ENCODE results near the gene USP17L18.
"Not testable (repeated sequence)": the region's sequence is repeated elsewhere in the genome, so short reads cannot be mapped to it uniquely, and the experiment has no call there.

The USP17L18 gene, protein sequence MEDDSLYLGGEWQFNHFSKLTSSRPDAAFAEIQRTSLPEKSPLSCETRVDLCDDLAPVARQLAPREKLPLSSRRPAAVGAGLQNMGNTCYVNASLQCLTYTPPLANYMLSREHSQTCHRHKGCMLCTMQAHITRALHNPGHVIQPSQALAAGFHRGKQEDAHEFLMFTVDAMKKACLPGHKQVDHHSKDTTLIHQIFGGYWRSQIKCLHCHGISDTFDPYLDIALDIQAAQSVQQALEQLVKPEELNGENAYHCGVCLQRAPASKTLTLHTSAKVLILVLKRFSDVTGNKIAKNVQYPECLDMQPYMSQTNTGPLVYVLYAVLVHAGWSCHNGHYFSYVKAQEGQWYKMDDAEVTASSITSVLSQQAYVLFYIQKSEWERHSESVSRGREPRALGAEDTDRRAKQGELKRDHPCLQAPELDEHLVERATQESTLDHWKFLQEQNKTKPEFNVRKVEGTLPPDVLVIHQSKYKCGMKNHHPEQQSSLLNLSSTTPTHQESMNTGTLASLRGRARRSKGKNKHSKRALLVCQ

DNA sequence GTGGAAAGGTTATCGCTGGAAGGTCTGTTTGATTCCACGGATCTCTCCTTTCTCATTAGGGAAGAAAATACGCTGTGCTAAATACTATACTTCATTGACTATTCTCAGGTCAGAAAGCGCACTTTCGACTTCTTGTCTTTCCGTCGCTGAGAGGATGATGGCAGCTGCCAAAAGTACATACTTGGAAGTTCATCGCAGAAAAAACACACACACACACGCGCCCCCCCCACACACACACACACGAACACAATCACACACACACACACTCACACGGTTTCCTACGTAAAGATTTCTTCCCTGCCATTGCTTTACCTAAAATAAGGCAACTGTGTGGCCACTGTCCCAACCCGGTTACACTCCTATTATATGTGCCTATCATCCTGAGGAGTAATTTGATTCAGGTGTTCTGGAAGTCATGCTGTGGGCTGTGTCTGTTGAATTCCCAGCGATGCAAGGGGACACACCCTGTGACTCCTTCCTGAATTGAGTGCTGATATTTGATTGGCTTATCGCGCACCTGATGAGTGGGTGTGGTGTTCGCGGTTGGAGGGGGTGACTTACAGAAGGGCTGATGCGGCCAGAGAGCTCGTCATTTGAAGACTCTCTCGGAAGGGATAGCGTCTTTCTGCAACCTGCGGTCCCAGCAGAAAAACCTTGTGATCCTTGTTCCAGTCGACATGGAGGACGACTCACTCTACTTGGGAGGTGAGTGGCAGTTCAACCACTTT, at the start of gene USP17L18:
Gene USP17L18, plus strand, starts transcription at position 678 of the 728 bp plus-strand sequence. Its CDS starts 0 bp downstream, at position 678.
- DNase-seq (ENCODE audit: low read depth), result not testable (repeated sequence)

DNA sequence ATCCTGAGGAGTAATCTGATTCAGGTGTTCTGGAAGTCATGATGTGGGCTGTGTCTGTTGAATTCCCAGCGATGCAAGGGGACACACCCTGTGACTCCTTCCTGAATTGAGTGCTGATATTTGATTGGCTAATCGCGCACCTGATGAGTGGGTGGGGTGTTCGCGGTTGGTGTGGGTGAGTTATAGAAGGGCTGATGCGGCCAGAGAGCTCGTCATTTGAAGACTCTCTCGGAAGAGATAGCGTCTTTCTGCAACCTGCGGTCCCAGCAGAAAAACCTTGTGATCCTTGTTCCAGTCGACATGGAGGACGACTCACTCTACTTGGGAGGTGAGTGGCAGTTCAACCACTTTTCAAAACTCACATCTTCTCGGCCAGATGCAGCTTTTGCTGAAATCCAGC, 38.1 kb upstream of the USP17L18 start, which contains the start of gene USP17L10:
Gene USP17L10, plus strand, starts transcription at position 301 of the 400 bp plus-strand sequence. Its CDS starts 0 bp downstream, at position 301.
- not testable (repeated sequence) for DNase-seq (ENCODE audit: low read depth)

DNA sequence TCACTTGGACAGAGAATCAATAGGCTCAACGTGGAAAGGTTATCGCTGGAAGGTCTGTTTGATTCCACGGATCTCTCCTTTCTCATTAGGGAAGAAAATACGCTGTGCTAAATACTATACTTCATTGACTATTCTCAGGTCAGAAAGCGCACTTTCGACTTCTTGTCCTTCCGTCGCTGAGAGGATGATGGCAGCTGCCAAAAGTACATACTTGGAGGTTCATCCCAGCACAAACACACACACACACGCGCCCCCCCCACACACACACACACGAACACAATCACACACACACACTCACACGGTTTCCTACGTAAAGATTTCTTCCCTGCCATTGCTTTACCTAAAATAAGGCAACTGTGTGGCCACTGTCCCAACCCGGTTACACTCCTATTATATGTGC, 33.7 kb upstream of the USP17L18 start:
- not testable (repeated sequence) for DNase-seq (ENCODE audit: low read depth)

DNA sequence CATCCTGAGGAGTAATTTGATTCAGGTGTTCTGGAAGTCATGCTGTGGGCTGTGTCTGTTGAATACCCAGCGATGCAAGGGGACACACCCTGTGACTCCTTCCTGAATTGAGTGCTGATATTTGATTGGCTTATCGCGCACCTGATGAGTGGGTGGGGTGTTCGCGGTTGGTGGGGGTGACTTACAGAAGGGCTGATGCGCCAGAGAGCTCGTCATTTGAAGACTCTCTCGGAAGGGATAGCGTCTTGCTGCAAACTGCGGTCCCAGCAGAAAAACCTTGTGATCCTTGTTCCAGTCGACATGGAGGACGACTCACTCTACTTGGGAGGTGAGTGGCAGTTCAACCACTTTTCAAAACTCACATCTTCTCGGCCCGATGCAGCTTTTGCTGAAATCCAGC, 33.3 kb upstream of the USP17L18 start, which contains the start of gene USP17L11:
Gene USP17L11, plus strand, starts transcription at position 301 of the 400 bp plus-strand sequence. Its CDS starts 0 bp downstream, at position 301.
- not testable (repeated sequence) for DNase-seq (ENCODE audit: low read depth)

DNA sequence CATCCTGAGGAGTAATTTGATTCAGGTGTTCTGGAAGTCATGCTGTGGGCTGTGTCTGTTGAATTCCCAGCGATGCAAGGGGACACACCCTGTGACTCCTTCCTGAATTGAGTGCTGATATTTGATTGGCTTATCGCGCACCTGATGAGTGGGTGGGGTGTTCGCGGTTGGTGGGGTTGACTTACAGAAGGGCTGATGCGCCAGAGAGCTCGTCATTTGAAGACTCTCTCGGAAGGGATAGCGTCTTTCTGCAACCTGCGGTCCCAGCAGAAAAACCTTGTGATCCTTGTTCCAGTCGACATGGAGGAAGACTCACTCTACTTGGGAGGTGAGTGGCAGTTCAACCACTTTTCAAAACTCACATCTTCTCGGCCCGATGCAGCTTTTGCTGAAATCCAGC, 28.6 kb upstream of the USP17L18 start, which contains the start of gene USP17L12:
Gene USP17L12, plus strand, starts transcription at position 301 of the 400 bp plus-strand sequence. Its CDS starts 0 bp downstream, at position 301.
- not testable (repeated sequence) for DNase-seq (ENCODE audit: low read depth)

DNA sequence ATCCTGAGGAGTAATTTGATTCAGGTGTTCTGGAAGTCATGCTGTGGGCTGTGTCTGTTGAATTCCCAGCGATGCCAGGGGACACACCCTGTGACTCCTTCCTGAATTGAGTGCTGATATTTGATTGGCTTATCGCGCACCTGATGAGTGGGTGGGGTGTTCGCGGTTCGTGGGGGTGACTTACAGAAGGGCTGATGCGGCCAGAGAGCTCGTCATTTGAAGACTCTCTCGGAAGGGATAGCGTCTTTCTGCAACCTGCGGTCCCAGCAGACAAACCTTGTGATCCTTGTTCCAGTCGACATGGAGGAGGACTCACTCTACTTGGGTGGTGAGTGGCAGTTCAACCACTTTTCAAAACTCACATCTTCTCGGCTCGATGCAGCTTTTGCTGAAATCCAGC, 23.8 kb upstream of the USP17L18 start, which contains the start of gene USP17L13:
Gene USP17L13, plus strand, starts transcription at position 301 of the 400 bp plus-strand sequence. Its CDS starts 0 bp downstream, at position 301.
- DNase-seq (ENCODE audit: low read depth), result not testable (repeated sequence)

DNA sequence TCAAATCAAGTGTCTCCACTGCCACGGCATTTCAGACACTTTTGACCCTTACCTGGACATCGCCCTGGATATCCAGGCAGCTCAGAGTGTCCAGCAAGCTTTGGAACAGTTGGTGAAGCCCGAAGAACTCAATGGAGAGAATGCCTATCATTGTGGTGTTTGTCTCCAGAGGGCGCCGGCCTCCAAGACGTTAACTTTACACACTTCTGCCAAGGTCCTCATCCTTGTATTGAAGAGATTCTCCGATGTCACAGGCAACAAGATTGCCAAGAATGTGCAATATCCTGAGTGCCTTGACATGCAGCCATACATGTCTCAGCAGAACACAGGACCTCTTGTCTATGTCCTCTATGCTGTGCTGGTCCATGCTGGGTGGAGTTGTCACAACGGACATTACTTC, 18.2 kb upstream of the USP17L18 start:
- not testable (repeated sequence) for DNase-seq (ENCODE audit: low read depth)

DNA sequence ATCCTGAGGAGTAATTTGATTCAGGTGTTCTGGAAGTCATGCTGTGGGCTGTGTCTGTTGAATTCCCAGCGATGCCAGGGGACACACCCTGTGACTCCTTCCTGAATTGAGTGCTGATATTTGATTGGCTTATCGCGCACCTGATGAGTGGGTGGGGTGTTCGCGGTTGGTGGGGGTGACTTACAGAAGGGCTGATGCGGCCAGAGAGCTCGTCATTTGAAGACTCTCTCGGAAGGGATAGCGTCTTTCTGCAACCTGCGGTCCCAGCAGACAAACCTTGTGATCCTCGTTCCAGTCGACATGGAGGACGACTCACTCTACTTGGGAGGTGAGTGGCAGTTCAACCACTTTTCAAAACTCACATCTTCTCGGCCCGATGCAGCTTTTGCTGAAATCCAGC, 14.3 kb upstream of the USP17L18 start, which contains the start of gene USP17L15:
Gene USP17L15, plus strand, starts transcription at position 301 of the 400 bp plus-strand sequence. Its CDS starts 0 bp downstream, at position 301.
- not testable (repeated sequence) for DNase-seq (ENCODE audit: low read depth)

DNA sequence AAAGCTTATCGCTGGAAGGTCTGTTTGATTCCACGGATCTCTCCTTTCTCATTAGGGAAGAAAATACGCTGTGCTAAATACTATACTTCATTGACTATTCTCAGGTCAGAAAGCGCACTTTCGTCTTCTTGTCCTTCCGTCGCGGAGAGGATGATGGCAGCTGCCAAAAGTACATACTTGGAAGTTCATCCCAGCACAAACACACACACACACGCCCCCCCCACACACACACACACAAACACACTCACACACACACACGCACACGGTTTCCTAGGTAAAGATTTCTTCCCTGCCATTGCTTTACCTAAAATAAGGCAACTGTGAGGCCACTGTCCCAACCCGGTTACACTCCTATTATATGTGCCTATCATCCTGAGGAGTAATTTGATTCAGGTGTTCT, 10.0 kb upstream of the USP17L18 start:
- DNase-seq (ENCODE audit: low read depth), result not testable (repeated sequence)

DNA sequence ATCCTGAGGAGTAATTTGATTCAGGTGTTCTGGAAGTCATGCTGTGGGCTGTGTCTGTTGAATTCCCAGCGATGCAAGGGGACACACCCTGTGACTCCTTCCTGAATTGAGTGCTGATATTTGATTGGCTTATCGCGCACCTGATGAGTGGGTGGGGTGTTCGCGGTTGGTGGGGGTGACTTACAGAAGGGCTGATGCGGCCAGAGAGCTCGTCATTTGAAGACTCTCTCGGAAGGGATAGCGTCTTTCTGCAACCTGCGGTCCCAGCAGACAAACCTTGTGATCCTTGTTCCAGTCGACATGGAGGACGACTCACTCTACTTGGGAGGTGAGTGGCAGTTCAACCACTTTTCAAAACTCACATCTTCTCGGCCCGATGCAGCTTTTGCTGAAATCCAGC, 4.9 kb upstream of the USP17L18 start, which contains the start of gene USP17L17:
Gene USP17L17, plus strand, starts transcription at position 301 of the 400 bp plus-strand sequence. Its CDS starts 0 bp downstream, at position 301.
- not testable (repeated sequence) for DNase-seq (ENCODE audit: low read depth)

DNA sequence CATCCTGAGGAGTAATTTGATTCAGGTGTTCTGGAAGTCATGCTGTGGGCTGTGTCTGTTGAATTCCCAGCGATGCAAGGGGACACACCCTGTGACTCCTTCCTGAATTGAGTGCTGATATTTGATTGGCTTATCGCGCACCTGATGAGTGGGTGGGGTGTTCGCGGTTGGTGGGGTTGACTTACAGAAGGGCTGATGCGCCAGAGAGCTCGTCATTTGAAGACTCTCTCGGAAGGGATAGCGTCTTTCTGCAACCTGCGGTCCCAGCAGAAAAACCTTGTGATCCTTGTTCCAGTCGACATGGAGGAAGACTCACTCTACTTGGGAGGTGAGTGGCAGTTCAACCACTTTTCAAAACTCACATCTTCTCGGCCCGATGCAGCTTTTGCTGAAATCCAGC, 4.6 kb downstream of the USP17L18 start, which contains the start of gene USP17L19:
Gene USP17L19, plus strand, starts transcription at position 301 of the 400 bp plus-strand sequence. Its CDS starts 0 bp downstream, at position 301.
- not testable (repeated sequence) for DNase-seq (ENCODE audit: low read depth)

DNA sequence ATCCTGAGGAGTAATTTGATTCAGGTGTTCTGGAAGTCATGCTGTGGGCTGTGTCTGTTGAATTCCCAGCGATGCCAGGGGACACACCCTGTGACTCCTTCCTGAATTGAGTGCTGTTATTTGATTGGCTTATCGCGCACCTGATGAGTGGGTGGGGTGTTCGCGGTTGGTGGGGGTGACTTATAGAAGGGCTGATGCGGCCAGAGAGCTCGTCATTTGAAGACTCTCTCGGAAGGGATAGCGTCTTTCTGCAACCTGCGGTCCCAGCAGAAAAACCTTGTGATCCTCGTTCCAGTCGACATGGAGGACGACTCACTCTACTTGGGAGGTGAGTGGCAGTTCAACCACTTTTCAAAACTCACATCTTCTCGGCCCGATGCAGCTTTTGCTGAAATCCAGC, 9.4 kb downstream of the USP17L18 start, which contains the start of gene USP17L20:
Gene USP17L20, plus strand, starts transcription at position 301 of the 400 bp plus-strand sequence. Its CDS starts 0 bp downstream, at position 301.
- DNase-seq (ENCODE audit: low read depth), result not testable (repeated sequence)

DNA sequence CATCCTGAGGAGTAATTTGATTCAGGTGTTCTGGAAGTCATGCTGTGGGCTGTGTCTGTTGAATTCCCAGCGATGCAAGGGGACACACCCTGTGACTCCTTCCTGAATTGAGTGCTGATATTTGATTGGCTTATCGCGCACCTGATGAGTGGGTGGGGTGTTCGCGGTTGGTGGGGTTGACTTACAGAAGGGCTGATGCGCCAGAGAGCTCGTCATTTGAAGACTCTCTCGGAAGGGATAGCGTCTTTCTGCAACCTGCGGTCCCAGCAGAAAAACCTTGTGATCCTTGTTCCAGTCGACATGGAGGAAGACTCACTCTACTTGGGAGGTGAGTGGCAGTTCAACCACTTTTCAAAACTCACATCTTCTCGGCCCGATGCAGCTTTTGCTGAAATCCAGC, 14.1 kb downstream of the USP17L18 start, which contains the start of gene USP17L21:
Gene USP17L21, plus strand, starts transcription at position 301 of the 400 bp plus-strand sequence. Its CDS starts 0 bp downstream, at position 301.
- DNase-seq (ENCODE audit: low read depth), result not testable (repeated sequence)

DNA sequence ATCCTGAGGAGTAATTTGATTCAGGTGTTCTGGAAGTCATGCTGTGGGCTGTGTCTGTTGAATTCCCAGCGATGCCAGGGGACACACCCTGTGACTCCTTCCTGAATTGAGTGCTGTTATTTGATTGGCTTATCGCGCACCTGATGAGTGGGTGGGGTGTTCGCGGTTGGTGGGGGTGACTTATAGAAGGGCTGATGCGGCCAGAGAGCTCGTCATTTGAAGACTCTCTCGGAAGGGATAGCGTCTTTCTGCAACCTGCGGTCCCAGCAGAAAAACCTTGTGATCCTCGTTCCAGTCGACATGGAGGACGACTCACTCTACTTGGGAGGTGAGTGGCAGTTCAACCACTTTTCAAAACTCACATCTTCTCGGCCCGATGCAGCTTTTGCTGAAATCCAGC, 18.9 kb downstream of the USP17L18 start, which contains the start of gene USP17L22:
Gene USP17L22, plus strand, starts transcription at position 301 of the 400 bp plus-strand sequence. Its CDS starts 0 bp downstream, at position 301.
- not testable (repeated sequence) for DNase-seq (ENCODE audit: low read depth)

DNA sequence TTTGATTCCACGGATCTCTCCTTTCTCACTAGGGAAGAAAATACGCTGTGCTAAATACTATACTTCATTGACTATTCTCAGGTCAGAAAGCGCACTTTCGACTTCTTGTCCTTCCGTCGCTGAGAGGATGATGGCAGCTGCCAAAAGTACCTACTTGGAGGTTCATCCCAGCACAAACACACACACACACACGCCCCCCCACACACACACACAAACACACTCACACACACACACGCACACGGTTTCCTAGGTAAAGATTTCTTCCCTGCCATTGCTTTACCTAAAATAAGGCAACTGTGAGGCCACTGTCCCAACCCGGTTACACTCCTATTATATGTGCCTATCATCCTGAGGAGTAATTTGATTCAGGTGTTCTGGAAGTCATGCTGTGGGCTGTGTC, 23.3 kb downstream of the USP17L18 start:
- not testable (repeated sequence) for DNase-seq (ENCODE audit: low read depth)

Measured in T-helper 22 cell (primary cell).